ENCODE data around the gene DHX15. TPM values are rescaled to one million over a fixed set of nuclear protein-coding genes. Genes with fewer than 3 reads are reported as not detected.

DHX15 gene
- total RNA-seq, 2 donors from 2014 or later: 59.7 to 62.4 TPM

DNA sequence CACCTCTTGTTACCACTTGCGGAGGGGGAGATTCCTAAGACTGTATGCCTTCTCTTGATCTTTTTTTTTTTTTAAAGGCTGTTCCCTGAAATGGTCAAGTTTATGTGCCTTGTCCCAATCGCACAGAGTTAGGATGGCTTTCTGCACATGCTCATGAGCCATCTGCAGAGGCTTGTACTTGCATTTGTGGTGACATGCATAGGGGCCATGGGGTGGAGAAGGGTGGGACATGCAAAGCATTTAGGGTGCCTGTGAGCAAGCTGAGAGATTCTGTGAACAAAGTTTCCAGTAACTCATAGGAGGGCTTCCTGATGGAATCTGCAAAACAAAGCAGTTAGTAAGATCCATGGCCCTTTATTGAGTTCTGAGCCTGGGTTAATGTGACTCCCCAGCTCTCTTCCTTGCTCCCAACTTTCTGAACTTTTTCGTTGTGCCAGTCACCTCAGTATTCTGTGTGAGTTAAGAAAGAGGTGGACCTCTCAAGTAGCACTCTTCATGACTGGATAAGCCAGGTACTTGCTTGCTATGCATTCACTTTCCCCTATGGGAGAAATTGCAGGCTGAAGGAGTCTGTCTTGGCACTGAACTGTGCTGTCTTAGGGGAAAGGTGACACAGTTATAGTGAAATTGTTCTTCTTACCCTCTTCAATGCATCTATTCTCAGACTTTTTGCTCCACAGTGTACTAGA is 37.9 kb upstream of the DHX15 start:
- Histone ChIP-seq H3K9me3 (peaks cover 0 to 27% of the 10 kb centered on the region in 2 donors), H3K27ac (no peak overlapping the region), H3K27me3 (no peaks in the 10 kb centered on the region), H3K36me3 (no peaks in the 10 kb centered on the region), H3K4me3 (no peak overlapping the region), H3K4me1 (no peaks in the 10 kb centered on the region)
- no peak for DNase-seq (ENCODE audit: low spot score)
- TF ChIP-seq, protein P1, sequence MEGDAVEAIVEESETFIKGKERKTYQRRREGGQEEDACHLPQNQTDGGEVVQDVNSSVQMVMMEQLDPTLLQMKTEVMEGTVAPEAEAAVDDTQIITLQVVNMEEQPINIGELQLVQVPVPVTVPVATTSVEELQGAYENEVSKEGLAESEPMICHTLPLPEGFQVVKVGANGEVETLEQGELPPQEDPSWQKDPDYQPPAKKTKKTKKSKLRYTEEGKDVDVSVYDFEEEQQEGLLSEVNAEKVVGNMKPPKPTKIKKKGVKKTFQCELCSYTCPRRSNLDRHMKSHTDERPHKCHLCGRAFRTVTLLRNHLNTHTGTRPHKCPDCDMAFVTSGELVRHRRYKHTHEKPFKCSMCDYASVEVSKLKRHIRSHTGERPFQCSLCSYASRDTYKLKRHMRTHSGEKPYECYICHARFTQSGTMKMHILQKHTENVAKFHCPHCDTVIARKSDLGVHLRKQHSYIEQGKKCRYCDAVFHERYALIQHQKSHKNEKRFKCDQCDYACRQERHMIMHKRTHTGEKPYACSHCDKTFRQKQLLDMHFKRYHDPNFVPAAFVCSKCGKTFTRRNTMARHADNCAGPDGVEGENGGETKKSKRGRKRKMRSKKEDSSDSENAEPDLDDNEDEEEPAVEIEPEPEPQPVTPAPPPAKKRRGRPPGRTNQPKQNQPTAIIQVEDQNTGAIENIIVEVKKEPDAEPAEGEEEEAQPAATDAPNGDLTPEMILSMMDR (IDR thresholded peaks at IDR 0.05): no peak

GRCh38 chr4:24615977-24616376 is 31.6 kb upstream of the DHX15 start:
- Histone ChIP-seq H3K36me3 (no peaks in the 10 kb centered on the region), H3K4me3 (no peak overlapping the region), H3K27me3 (no peaks in the 10 kb centered on the region), H3K9me3 (peaks cover 0 to 24% of the 10 kb centered on the region in 2 donors), H3K27ac (no peak overlapping the region), H3K4me1 (no peaks in the 10 kb centered on the region)
- DNase-seq (ENCODE audit: low spot score): no peak
- TF ChIP-seq, protein P1 (IDR thresholded peaks at IDR 0.05): no peak

DNA sequence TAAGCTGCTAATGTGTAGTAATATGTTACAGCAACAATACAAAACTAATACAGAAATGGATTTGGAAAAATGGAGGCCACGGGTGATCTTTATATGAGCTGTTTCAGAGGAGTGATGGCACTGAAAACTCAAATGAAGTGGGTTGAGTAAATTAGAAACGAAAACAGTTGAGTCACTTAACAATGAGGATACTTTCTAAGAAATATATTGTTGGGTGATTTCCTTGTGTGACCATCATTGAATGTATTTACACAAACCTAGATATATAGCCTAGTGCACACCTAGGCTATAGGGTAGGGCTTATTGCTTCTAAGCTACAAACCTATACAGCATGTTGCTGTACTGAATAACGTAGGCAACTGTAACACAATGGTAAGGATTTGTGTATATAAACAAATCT is 30.5 kb upstream of the DHX15 start:
- no peaks in the 10 kb centered on the region for H3K36me3 ChIP-seq
- no peaks in the 10 kb centered on the region for H3K4me1 ChIP-seq

GRCh38 chr4:24613502-24613901 is 29.1 kb upstream of the DHX15 start:
- Histone ChIP-seq H3K4me3 (no peak overlapping the region), H3K36me3 (no peaks in the 10 kb centered on the region), H3K27ac (no peak overlapping the region), H3K9me3 (no peaks in the 10 kb centered on the region), H3K4me1 (no peaks in the 10 kb centered on the region), H3K27me3 (no peaks in the 10 kb centered on the region)
- DNase-seq (ENCODE audit: low spot score): no peak
- TF ChIP-seq, protein P1 (IDR thresholded peaks at IDR 0.05): no peak

More for the DNA sequence above, 30.5 kb upstream of the DHX15 start:
- TF ChIP-seq, protein P1 (IDR thresholded peaks at IDR 0.05): no peak
- H3K27me3 ChIP-seq: no peaks in the 10 kb centered on the region
- DNase-seq (ENCODE audit: low spot score): no peak
- no peak overlapping the region for H3K4me3 ChIP-seq
- peaks cover 0 to 13% of the 10 kb centered on the region in 2 donors for H3K9me3 ChIP-seq
- H3K27ac ChIP-seq: no peak overlapping the region

DNA sequence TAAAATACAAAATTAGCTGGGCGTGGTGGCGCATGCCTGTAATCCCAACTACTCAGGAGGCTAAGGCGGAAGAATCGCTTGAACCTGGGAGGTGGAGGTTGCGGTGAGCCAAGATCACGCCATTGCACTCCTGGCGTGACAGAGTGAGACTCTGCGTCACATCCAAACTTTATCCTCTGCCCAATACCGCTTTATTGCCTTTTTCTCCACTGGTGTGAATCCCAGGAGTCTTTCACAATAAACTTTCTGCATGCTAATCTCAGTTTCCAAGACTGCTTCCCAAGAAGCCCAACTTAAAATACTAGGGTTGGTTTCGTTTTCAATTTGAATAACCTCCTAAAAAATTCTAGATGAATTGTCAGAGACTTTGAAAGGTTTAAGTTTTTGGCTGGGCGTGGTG is 27.2 kb upstream of the DHX15 start:
- Histone ChIP-seq H3K9me3 (no peaks in the 10 kb centered on the region), H3K27me3 (no peaks in the 10 kb centered on the region), H3K4me3 (no peak overlapping the region), H3K36me3 (no peaks in the 10 kb centered on the region), H3K27ac (no peak overlapping the region), H3K4me1 (no peaks in the 10 kb centered on the region)
- TF ChIP-seq, protein P1 (IDR thresholded peaks at IDR 0.05): no peak
- DNase-seq (ENCODE audit: low spot score): no peak

DNA sequence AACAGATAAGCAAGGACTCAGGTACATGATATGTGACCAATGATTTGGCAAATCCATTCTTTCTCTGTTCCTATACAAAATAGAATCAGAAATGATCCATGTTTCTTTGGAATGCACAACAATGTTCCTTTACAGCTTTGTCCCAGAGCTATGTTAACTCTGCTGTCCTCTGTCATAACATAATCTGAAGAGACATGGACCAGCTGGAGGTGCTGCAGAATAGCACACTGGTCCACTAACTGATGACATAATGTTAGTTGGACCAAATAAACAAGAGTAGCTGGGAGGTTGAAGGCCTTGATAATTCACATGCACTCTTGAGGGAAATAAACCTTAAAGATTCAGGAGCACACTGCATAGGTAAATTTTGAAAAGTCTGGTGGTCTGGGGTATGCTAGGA is 23.0 kb upstream of the DHX15 start:
- DNase-seq (ENCODE audit: low spot score): no peak
- H3K27me3 ChIP-seq: no peaks in the 10 kb centered on the region
- H3K9me3 ChIP-seq: no peaks in the 10 kb centered on the region
- no peaks in the 10 kb centered on the region for H3K36me3 ChIP-seq
- H3K27ac ChIP-seq: no peak overlapping the region
- TF ChIP-seq, protein P1 (IDR thresholded peaks at IDR 0.05): no peak
- no peaks in the 10 kb centered on the region for H3K4me1 ChIP-seq
- no peak overlapping the region for H3K4me3 ChIP-seq
